K562 (cell line): ENCODE data around the gene FAM83G.

ENCODE experiments used
- ETV5 ChIP-seq: sonication (generic); formaldehyde crosslinking; IDR thresholded peaks from 2 replicates; pipeline ENCODE4 v1.4.0; 2020; ENCODE audit warnings: low read depth, mild to moderate bottlenecking, missing genetic modification reagents
- MTA3 ChIP-seq: fragments of 450-650 bp; formaldehyde crosslinking; IDR thresholded peaks from 2 replicates; pipeline ENCODE4 v1.6.1; 2017; ENCODE audit warnings: mild to moderate bottlenecking, borderline replicate concordance
- NRF1 ChIP-seq, 2 experiments: fragments of 450-650 bp; IDR thresholded peaks in 1 of 2; conservative IDR thresholded peaks in 1 of 2; 2 replicates each; pipeline ENCODE4 v1.6.1; 2014; ENCODE audit warnings: mild to moderate bottlenecking in 2 of 2
- SIN3B ChIP-seq: fragments of 450-650 bp; IDR thresholded peaks from 2 replicates; pipeline ENCODE4 v1.6.1; 2017; ENCODE audit warnings: low read depth, mild to moderate bottlenecking, moderate library complexity
- U2AF1 ChIP-seq: fragments of 200-400 bp; formaldehyde crosslinking; optimal IDR thresholded peaks from 2 replicates; pipeline ENCODE3; 2017; ENCODE audit warnings: mild to moderate bottlenecking, low read depth, low read length, moderate library complexity
- ZNF707 ChIP-seq: fragments of 250-450 bp; sonication (Bioruptor Pico); conservative IDR thresholded peaks from 2 replicates; pipeline ENCODE4 v1.8.0; 2022; ENCODE audit warnings: inconsistent platforms, mild to moderate bottlenecking, moderate library complexity
- ZNF79 ChIP-seq: fragments of 250-450 bp; sonication (Bioruptor Pico); IDR thresholded peaks from 2 replicates; pipeline ENCODE4 v1.4.0; 2020; ENCODE audit warnings: low read depth, mild to moderate bottlenecking, moderate library complexity
- TF ChIP-seq, protein P1 (sequence below), 2 experiments: fragments of 450-650 bp in 1 of 2; sonication (generic) in 1 of 2; formaldehyde crosslinking in 1 of 2; IDR thresholded peaks in 1 of 2; conservative IDR thresholded peaks in 1 of 2; 2 replicates each; pipeline versions ENCODE4 v1.6.1 to v1.8.1; 2016 to 2023; ENCODE audit warnings: mild to moderate bottlenecking in 2 of 2, moderate library complexity in 2 of 2, inconsistent platforms in 1 of 2, missing genetic modification reagents in 1 of 2

GRCh38 chr17:19004421-19005136 lies at the start of gene FAM83G:
- no peak for TF ChIP-seq MTA3
- no peak for TF ChIP-seq ZNF79 (CRISPR knock-in tag)
- no peak for TF ChIP-seq U2AF1
- TF ChIP-seq, protein P1, sequence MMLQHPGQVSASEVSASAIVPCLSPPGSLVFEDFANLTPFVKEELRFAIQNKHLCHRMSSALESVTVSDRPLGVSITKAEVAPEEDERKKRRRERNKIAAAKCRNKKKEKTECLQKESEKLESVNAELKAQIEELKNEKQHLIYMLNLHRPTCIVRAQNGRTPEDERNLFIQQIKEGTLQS (IDR thresholded peaks at IDR 0.05), result peak; percentile 72
- TF ChIP-seq, protein P1 (CRISPR knock-in tag; conservative IDR thresholded peaks at IDR 0.05), result no peak
- TF ChIP-seq SIN3B, result no peak
- peak; percentile 70 for TF ChIP-seq ETV5 (CRISPR knock-in tag)
- no peak; a peak in 1 of 4 replicates for TF ChIP-seq NRF1 (conservative IDR thresholded peaks at IDR 0.05 in 1 of 2, IDR thresholded peaks at IDR 0.05 in 1 of 2)
- TF ChIP-seq ZNF707 (CRISPR knock-in tag), result no peak
